ENCODE measurements around the gene ANO2.

DNA sequence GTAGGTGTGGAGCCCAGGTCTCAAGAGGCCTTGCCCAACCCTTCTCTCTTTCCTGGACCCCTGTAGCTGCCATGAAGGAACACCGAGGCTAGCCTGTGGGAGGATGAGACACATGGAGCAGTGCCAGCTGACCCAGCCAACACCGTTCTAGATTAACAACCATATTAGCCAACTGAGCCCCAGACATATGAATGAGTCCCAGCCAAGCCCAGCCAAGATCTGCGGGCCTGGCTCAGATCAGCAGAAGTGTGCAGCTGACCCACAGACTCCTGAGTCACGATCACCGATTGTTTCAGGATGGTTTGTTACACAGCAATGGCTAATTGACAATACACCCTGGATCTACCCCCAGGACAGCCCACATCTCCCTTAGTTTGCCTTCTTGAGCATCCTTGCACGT, 431.0 kb downstream of the ANO2 start:
- TF ChIP-seq, protein P1, sequence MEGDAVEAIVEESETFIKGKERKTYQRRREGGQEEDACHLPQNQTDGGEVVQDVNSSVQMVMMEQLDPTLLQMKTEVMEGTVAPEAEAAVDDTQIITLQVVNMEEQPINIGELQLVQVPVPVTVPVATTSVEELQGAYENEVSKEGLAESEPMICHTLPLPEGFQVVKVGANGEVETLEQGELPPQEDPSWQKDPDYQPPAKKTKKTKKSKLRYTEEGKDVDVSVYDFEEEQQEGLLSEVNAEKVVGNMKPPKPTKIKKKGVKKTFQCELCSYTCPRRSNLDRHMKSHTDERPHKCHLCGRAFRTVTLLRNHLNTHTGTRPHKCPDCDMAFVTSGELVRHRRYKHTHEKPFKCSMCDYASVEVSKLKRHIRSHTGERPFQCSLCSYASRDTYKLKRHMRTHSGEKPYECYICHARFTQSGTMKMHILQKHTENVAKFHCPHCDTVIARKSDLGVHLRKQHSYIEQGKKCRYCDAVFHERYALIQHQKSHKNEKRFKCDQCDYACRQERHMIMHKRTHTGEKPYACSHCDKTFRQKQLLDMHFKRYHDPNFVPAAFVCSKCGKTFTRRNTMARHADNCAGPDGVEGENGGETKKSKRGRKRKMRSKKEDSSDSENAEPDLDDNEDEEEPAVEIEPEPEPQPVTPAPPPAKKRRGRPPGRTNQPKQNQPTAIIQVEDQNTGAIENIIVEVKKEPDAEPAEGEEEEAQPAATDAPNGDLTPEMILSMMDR (IDR thresholded peaks at IDR 0.05; ENCODE audit: low read depth, low read length) = no peak
- TF ChIP-seq POLR2A (IDR thresholded peaks at IDR 0.05; ENCODE audit: extremely low read depth, insufficient read length) (no peak), MYC (IDR thresholded peaks at IDR 0.05; ENCODE audit: low read depth, low read length) (no peak)
- TF ChIP-seq, protein P2, sequence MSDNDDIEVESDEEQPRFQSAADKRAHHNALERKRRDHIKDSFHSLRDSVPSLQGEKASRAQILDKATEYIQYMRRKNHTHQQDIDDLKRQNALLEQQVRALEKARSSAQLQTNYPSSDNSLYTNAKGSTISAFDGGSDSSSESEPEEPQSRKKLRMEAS (IDR thresholded peaks at IDR 0.05; ENCODE audit: low read depth, low read length) = no peak

Data from NB4 (cell line).